NB4 (cell line): ENCODE results near the gene NCF4.

Source experiments
- CTCF ChIP-seq: IDR thresholded peaks from one replicate; pipeline ENCODE4 v1.5.1; 2012; ENCODE audit warnings: low read depth, low read length
- MAX ChIP-seq: IDR thresholded peaks from 2 replicates; pipeline ENCODE4 v1.6.1; 2011; ENCODE audit warnings: low read depth, low read length
- POLR2A ChIP-seq: IDR thresholded peaks from 2 replicates; pipeline ENCODE4 v1.6.1; 2011; ENCODE audit warnings: mild to moderate bottlenecking; ENCODE audit not compliant: insufficient read length; ENCODE audit errors: extremely low read depth

GRCh38 chr22:36846271-36846670 lies 14.5 kb upstream of the NCF4 start:
- no peak for TF ChIP-seq CTCF
- TF ChIP-seq POLR2A: no peak
- no peak for TF ChIP-seq MAX
